Measurements from ENCODE around the gene ASTN2. TPM values are rescaled to one million over a fixed set of nuclear protein-coding genes. Genes with fewer than 3 reads are reported as not detected.

The ASTN2 gene
- total RNA-seq, 1 donor from 2014 or later, result 13.6 TPM

DNA sequence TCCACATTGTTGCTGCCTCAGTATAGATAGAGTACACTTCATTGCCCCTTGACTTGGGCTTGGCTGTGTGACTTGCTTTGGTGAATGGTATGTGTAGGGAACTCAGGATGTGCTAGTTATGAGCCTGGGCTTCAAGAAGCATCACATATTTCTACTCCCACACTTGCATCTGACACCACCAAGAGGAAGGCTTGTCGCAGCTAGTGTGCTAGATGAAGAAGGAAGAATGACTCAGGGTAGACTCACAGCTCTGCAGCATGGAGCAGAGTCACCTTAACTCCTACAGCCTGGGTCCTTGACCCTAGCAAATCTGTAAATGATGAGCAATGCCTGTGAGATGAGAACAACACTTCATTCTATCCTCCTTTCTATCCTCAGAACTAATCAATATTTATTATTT, 261.8 kb downstream of the ASTN2 start:
- Mint-ChIP-seq H3K4me1 (ENCODE audit: low read depth, unreplicated experiment) (peaks cover 23% of the 10 kb centered on the region), H3K27me3 (ENCODE audit: low read depth, unreplicated experiment) (no peaks in the 10 kb centered on the region), H3K4me3 (ENCODE audit: unreplicated experiment) (no peak overlapping the region), H3K9me3 (ENCODE audit: unreplicated experiment) (no peaks in the 10 kb centered on the region), H3K36me3 (ENCODE audit: low read depth, unreplicated experiment) (no peaks in the 10 kb centered on the region), H3K27ac (ENCODE audit: unreplicated experiment) (peak overlapping the region; percentile 18)
- Histone ChIP-seq H3K36me3 (ENCODE audit: insufficient read depth, low read length) (no peaks in the 10 kb centered on the region), H2AFZ (ENCODE audit: low read depth, low read length) (no peak overlapping the region), H3K27me3 (ENCODE audit: insufficient read depth, low read length) (no peaks in the 10 kb centered on the region), H3K4me1 (ENCODE audit: insufficient read depth, low read length) (no peaks in the 10 kb centered on the region), H3K4me3 (ENCODE audit: insufficient read depth, low read depth, low read length) (no peak overlapping the region), H3K4me2 (ENCODE audit: low read length) (peak overlapping the region; percentile 33), H3K79me2 (ENCODE audit: insufficient read depth, low read length) (no peaks in the 10 kb centered on the region), H3K27ac (ENCODE audit: low read depth, low read length) (no peak overlapping the region), H3K9me3 (ENCODE audit: insufficient read depth, low read depth, low read length) (no peaks in the 10 kb centered on the region), H3K9ac (ENCODE audit: low read length) (no peak overlapping the region), H4K20me1 (ENCODE audit: insufficient read depth, low read length) (no peaks in the 10 kb centered on the region)
- no peak for FAIRE-seq
- peak; percentile 33 for DNase-seq (ENCODE audit: low read depth)
- TF ChIP-seq, protein P1, sequence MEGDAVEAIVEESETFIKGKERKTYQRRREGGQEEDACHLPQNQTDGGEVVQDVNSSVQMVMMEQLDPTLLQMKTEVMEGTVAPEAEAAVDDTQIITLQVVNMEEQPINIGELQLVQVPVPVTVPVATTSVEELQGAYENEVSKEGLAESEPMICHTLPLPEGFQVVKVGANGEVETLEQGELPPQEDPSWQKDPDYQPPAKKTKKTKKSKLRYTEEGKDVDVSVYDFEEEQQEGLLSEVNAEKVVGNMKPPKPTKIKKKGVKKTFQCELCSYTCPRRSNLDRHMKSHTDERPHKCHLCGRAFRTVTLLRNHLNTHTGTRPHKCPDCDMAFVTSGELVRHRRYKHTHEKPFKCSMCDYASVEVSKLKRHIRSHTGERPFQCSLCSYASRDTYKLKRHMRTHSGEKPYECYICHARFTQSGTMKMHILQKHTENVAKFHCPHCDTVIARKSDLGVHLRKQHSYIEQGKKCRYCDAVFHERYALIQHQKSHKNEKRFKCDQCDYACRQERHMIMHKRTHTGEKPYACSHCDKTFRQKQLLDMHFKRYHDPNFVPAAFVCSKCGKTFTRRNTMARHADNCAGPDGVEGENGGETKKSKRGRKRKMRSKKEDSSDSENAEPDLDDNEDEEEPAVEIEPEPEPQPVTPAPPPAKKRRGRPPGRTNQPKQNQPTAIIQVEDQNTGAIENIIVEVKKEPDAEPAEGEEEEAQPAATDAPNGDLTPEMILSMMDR (IDR thresholded peaks at IDR 0.05; ENCODE audit: insufficient read depth, low read depth, low read length), result no peak
- no peak for TF ChIP-seq EZH2 (IDR thresholded peaks at IDR 0.05; ENCODE audit: insufficient read depth, low read length)

DNA sequence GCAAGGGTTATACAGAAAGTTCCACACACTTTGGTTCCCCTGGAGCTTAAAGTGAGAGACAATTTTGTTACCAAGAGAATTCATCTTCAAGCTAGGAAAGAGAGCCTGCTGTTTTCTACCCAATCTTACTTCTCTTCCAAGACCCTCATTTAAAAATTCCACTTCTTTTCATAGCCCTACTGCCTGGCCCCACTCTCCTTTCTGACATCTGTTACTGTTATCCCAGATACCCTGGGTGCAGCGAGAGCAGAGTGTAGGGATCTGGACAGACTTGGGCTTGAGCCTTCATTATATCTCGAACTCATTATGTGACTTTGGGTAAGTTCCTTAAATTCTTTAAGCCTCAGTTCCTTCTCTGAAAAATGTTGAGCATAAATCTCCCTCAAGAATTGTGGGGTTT, 263.1 kb downstream of the ASTN2 start:
- Histone ChIP-seq H2AFZ (ENCODE audit: low read depth, low read length) (no peak overlapping the region), H3K4me2 (ENCODE audit: low read length) (no peak overlapping the region), H3K9me3 (ENCODE audit: insufficient read depth, low read depth, low read length) (no peaks in the 10 kb centered on the region), H3K4me1 (ENCODE audit: insufficient read depth, low read length) (no peaks in the 10 kb centered on the region), H3K9ac (ENCODE audit: low read length) (no peak overlapping the region), H3K36me3 (ENCODE audit: insufficient read depth, low read length) (no peaks in the 10 kb centered on the region), H4K20me1 (ENCODE audit: insufficient read depth, low read length) (no peaks in the 10 kb centered on the region), H3K79me2 (ENCODE audit: insufficient read depth, low read length) (no peaks in the 10 kb centered on the region), H3K27ac (ENCODE audit: low read depth, low read length) (no peak overlapping the region), H3K27me3 (ENCODE audit: insufficient read depth, low read length) (no peaks in the 10 kb centered on the region), H3K4me3 (ENCODE audit: insufficient read depth, low read depth, low read length) (no peak overlapping the region)
- no peaks in the 10 kb centered on the region for H3K36me3 Mint-ChIP-seq (ENCODE audit: low read depth, unreplicated experiment)
- no peak overlapping the region for H3K27ac Mint-ChIP-seq (ENCODE audit: unreplicated experiment)
- H3K4me3 Mint-ChIP-seq (ENCODE audit: unreplicated experiment), result no peak overlapping the region
- no peaks in the 10 kb centered on the region for H3K9me3 Mint-ChIP-seq (ENCODE audit: unreplicated experiment)
- H3K27me3 Mint-ChIP-seq (ENCODE audit: low read depth, unreplicated experiment), result no peaks in the 10 kb centered on the region
- no peak for DNase-seq (ENCODE audit: low read depth)
- TF ChIP-seq EZH2 (IDR thresholded peaks at IDR 0.05; ENCODE audit: insufficient read depth, low read length), result no peak
- TF ChIP-seq, protein P1 (IDR thresholded peaks at IDR 0.05; ENCODE audit: insufficient read depth, low read depth, low read length), result no peak
- FAIRE-seq, result no peak
- peaks cover 19% of the 10 kb centered on the region for H3K4me1 Mint-ChIP-seq (ENCODE audit: low read depth, unreplicated experiment)

GRCh38 chr9:117149996-117150395, 264.9 kb downstream of the ASTN2 start:
- Mint-ChIP-seq H3K4me3 (ENCODE audit: unreplicated experiment) (no peak overlapping the region), H3K27me3 (ENCODE audit: low read depth, unreplicated experiment) (peaks cover 2% of the 10 kb centered on the region), H3K36me3 (ENCODE audit: low read depth, unreplicated experiment) (no peaks in the 10 kb centered on the region), H3K27ac (ENCODE audit: unreplicated experiment) (no peak overlapping the region), H3K4me1 (ENCODE audit: low read depth, unreplicated experiment) (peaks cover 12% of the 10 kb centered on the region), H3K9me3 (ENCODE audit: unreplicated experiment) (no peaks in the 10 kb centered on the region)
- Histone ChIP-seq H3K79me2 (ENCODE audit: insufficient read depth, low read length) (no peaks in the 10 kb centered on the region), H3K27ac (ENCODE audit: low read depth, low read length) (no peak overlapping the region), H3K4me3 (ENCODE audit: insufficient read depth, low read depth, low read length) (no peak overlapping the region), H2AFZ (ENCODE audit: low read depth, low read length) (no peak overlapping the region), H3K27me3 (ENCODE audit: insufficient read depth, low read length) (no peaks in the 10 kb centered on the region), H3K4me2 (ENCODE audit: low read length) (no peak overlapping the region), H3K4me1 (ENCODE audit: insufficient read depth, low read length) (no peaks in the 10 kb centered on the region), H3K9ac (ENCODE audit: low read length) (no peak overlapping the region), H4K20me1 (ENCODE audit: insufficient read depth, low read length) (no peaks in the 10 kb centered on the region), H3K9me3 (ENCODE audit: insufficient read depth, low read depth, low read length) (no peaks in the 10 kb centered on the region), H3K36me3 (ENCODE audit: insufficient read depth, low read length) (no peaks in the 10 kb centered on the region)
- no peak for DNase-seq (ENCODE audit: low read depth)
- FAIRE-seq, result no peak
- TF ChIP-seq, protein P1 (IDR thresholded peaks at IDR 0.05; ENCODE audit: insufficient read depth, low read depth, low read length), result no peak
- TF ChIP-seq EZH2 (IDR thresholded peaks at IDR 0.05; ENCODE audit: insufficient read depth, low read length), result no peak
